ENCODE data around the gene SPN. TPM values are rescaled to one million over a fixed set of nuclear protein-coding genes. Genes with fewer than 3 reads are reported as not detected.

SPN gene
- total and polyA plus RNA-seq, 2 experiments from 2014 or later: 0.03 to 0.05 TPM

GRCh38 chr16:29644973-29645693, 17.9 kb upstream of the SPN start:
- Histone ChIP-seq H3K9me3 (ENCODE audit: low read depth) (no peaks in the 10 kb centered on the region), H3K27me3 (no peaks in the 10 kb centered on the region), H3K4me1 (ENCODE audit: insufficient read depth) (no peaks in the 10 kb centered on the region), H3K9me2 (replicated peaks; ENCODE audit: insufficient read depth) (no peaks in the 10 kb centered on the region), H3K27ac (no peak overlapping the region), H3K36me3 (replicated peaks; ENCODE audit: insufficient read depth, low read depth) (no peaks in the 10 kb centered on the region), H3K79me2 (no peaks in the 10 kb centered on the region), H3K4me2 (no peak overlapping the region), H2AFZ (no peak overlapping the region), H3K4me3 (no peak overlapping the region), H4K20me1 (ENCODE audit: insufficient read depth, poor library complexity, severe bottlenecking) (no peaks in the 10 kb centered on the region)
- no peak for TF ChIP-seq EZH2 (IDR thresholded peaks at IDR 0.05; ENCODE audit: borderline replicate concordance)
- TF ChIP-seq, protein P1, sequence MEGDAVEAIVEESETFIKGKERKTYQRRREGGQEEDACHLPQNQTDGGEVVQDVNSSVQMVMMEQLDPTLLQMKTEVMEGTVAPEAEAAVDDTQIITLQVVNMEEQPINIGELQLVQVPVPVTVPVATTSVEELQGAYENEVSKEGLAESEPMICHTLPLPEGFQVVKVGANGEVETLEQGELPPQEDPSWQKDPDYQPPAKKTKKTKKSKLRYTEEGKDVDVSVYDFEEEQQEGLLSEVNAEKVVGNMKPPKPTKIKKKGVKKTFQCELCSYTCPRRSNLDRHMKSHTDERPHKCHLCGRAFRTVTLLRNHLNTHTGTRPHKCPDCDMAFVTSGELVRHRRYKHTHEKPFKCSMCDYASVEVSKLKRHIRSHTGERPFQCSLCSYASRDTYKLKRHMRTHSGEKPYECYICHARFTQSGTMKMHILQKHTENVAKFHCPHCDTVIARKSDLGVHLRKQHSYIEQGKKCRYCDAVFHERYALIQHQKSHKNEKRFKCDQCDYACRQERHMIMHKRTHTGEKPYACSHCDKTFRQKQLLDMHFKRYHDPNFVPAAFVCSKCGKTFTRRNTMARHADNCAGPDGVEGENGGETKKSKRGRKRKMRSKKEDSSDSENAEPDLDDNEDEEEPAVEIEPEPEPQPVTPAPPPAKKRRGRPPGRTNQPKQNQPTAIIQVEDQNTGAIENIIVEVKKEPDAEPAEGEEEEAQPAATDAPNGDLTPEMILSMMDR (IDR thresholded peaks at IDR 0.05; ENCODE audit: poor library complexity): no peak
- no peak for TF ChIP-seq EZH2phosphoT487 (IDR thresholded peaks at IDR 0.05; ENCODE audit: low read depth, severe bottlenecking, unreplicated experiment)
- 92% methylated on average over 4 of the region's 4 CpGs for WGBS (ENCODE audit: low lambda C conversion rate, missing lambda C conversion rate)
- no peak for DNase-seq (ENCODE audit: low spot score)

- Histone ChIP-seq H3K4me2 (no peak overlapping the region), H3K36me3 (replicated peaks; ENCODE audit: insufficient read depth, low read depth) (no peaks in the 10 kb centered on the region), H3K9me2 (replicated peaks; ENCODE audit: insufficient read depth) (no peaks in the 10 kb centered on the region), H3K79me2 (no peaks in the 10 kb centered on the region), H2AFZ (no peak overlapping the region), H3K4me1 (ENCODE audit: insufficient read depth) (no peaks in the 10 kb centered on the region), H3K27me3 (no peaks in the 10 kb centered on the region), H3K9me3 (ENCODE audit: low read depth) (no peaks in the 10 kb centered on the region), H4K20me1 (ENCODE audit: insufficient read depth, poor library complexity, severe bottlenecking) (no peaks in the 10 kb centered on the region), H3K4me3 (no peak overlapping the region), H3K27ac (no peak overlapping the region)
- TF ChIP-seq, protein P1 (IDR thresholded peaks at IDR 0.05; ENCODE audit: poor library complexity): no peak
- TF ChIP-seq EZH2phosphoT487 (IDR thresholded peaks at IDR 0.05; ENCODE audit: low read depth, severe bottlenecking, unreplicated experiment) (no peak), EZH2 (IDR thresholded peaks at IDR 0.05; ENCODE audit: borderline replicate concordance) (no peak)
- DNase-seq (ENCODE audit: low spot score): no peak
- 80% methylated on average over 4 of the region's 4 CpGs for WGBS (ENCODE audit: low lambda C conversion rate, missing lambda C conversion rate)
These were observed 17.3 kb upstream of the SPN start for GRCh38 chr16:29645694-29646187.

GRCh38 chr16:29646947-29647346, 16.1 kb upstream of the SPN start:
- H2AFZ ChIP-seq: no peak overlapping the region
- no peaks in the 10 kb centered on the region for H4K20me1 ChIP-seq (ENCODE audit: insufficient read depth, poor library complexity, severe bottlenecking)
- H3K27me3 ChIP-seq: no peaks in the 10 kb centered on the region
- H3K9me2 ChIP-seq (replicated peaks; ENCODE audit: insufficient read depth): no peaks in the 10 kb centered on the region
- no peaks in the 10 kb centered on the region for H3K4me1 ChIP-seq (ENCODE audit: insufficient read depth)
- no peaks in the 10 kb centered on the region for H3K79me2 ChIP-seq
- WGBS (ENCODE audit: low lambda C conversion rate, missing lambda C conversion rate): 91% methylated on average over 3 of the region's 3 CpGs
- H3K4me3 ChIP-seq: no peak overlapping the region
- no peak overlapping the region for H3K4me2 ChIP-seq
- no peaks in the 10 kb centered on the region for H3K36me3 ChIP-seq (replicated peaks; ENCODE audit: insufficient read depth, low read depth)
- DNase-seq (ENCODE audit: low spot score): no peak
- TF ChIP-seq, protein P1 (IDR thresholded peaks at IDR 0.05; ENCODE audit: poor library complexity): no peak
- no peak for TF ChIP-seq EZH2 (IDR thresholded peaks at IDR 0.05; ENCODE audit: borderline replicate concordance)
- no peak for TF ChIP-seq EZH2phosphoT487 (IDR thresholded peaks at IDR 0.05; ENCODE audit: low read depth, severe bottlenecking, unreplicated experiment)
- H3K27ac ChIP-seq: no peak overlapping the region
- no peaks in the 10 kb centered on the region for H3K9me3 ChIP-seq (ENCODE audit: low read depth)

All from hepatocyte (in vitro differentiated cells).